Psoas muscle (tissue), 8 donors: ENCODE measurements around the gene MACO1. TPM values are rescaled to one million over a fixed set of nuclear protein-coding genes. Genes with fewer than 3 reads are reported as not detected.

Source experiments
- ATAC-seq, 4 donors: fragments of 200-7000 bp; cut with Tn5 transposase; one replicate each; pipeline ENCODE4 v1.9.1; 2020; ENCODE audit warnings: moderate library complexity in 3 of 4, mild to moderate bottlenecking in 2 of 4
- DNase-seq, 2 donors: peaks; one replicate each; pipeline ENCODE4 v3.0.0-alpha.2; 2020
- H3K27ac ChIP-seq: fragments of 200-600 bp; one replicate; pipeline ENCODE4 v1.8.0; 2022
- H3K27me3 ChIP-seq, 3 donors: fragments of 200-600 bp in 1 of 3; one replicate each; pipeline versions ENCODE4 v1.6.1 to v1.8.0; 2013 to 2022; ENCODE audit warnings: low read length in 2 of 3, mild to moderate bottlenecking in 2 of 3, moderate library complexity in 1 of 3; ENCODE audit not compliant: insufficient read depth in 3 of 3
- H3K36me3 ChIP-seq, 2 donors: fragments of 200-600 bp in 1 of 2; one replicate each; pipeline versions ENCODE4 v1.6.1 to v1.8.0; 2013 to 2022; ENCODE audit warnings: low read depth in 1 of 2, mild to moderate bottlenecking in 1 of 2, moderate library complexity in 1 of 2; ENCODE audit not compliant: insufficient read depth in 1 of 2
- H3K4me1 ChIP-seq: fragments of 200-600 bp; one replicate; pipeline ENCODE4 v1.8.0; 2022
- H3K4me3 ChIP-seq: fragments of 200-600 bp; one replicate; pipeline ENCODE4 v1.8.0; 2022; ENCODE audit warnings: mild to moderate bottlenecking
- H3K9me3 ChIP-seq: fragments of 200-600 bp; one replicate; pipeline ENCODE4 v1.8.0; 2022
- WGBS, 3 donors: extraction: QIAGEN DNeasy Blood & Tissue Kit; methylation state at CpG; one replicate each; pipeline versions ENCODE4 v1.1.6 to v1.1.7; 2013; 5-methylcytosine and 5-hydroxymethylcytosine counted together
- intact Hi-C, 2 donors: fragments of 100-400 bp; cut with DNase I; formaldehyde crosslinking; loops; one replicate each; pipeline versions ENCODE4 v1.11.0 to v1.14.2; 2022
- polyA plus RNA-seq, 3 donors: library from polyadenylated mRNA; stranded (reverse); fragments of 200-250 nt; gene quantifications; one replicate each; pipeline ENCODE4 v1.2.3, GENCODE V29; 2013
- total RNA-seq, 4 donors: library from RNA; stranded (reverse); fragmentation: NEBNext Ultra II Directional in 2 of 4; extraction: Animal tissue kit (Norgen Biotek cat#: 25700) in 2 of 4; gene quantifications; one replicate each; pipeline versions ENCODE4 v1.2.1 to v1.2.4, GENCODE V29; 2021 to 2023
- TF ChIP-seq, protein P1 (sequence below): fragments of 200-600 bp; IDR thresholded peaks from one replicate; pipeline ENCODE4 v1.8.0; 2022; ENCODE audit warnings: antibody characterized with exemption
- donor health status: healthy with polysubstance abuse.
- donor health status: DM: no; HTN: no; CAD: no; lungs with moderate emphysema.
- donor health status: Bipolar disorder and iron deficiency.
- donor health status: healthy.
- donor health status: DM: yes; HTN: yes; CAD: no.
- donor health status: DM: no; HTN: no; CAD: no.
- donor health status: DM: no; HTN: no; CAD: no.
- donor health status: DM: yes; HTN: yes; CAD: no.

Gene MACO1
- total and polyA plus RNA-seq, 7 donors = 8.8 to 49.7 (median 31.1) TPM

DNA sequence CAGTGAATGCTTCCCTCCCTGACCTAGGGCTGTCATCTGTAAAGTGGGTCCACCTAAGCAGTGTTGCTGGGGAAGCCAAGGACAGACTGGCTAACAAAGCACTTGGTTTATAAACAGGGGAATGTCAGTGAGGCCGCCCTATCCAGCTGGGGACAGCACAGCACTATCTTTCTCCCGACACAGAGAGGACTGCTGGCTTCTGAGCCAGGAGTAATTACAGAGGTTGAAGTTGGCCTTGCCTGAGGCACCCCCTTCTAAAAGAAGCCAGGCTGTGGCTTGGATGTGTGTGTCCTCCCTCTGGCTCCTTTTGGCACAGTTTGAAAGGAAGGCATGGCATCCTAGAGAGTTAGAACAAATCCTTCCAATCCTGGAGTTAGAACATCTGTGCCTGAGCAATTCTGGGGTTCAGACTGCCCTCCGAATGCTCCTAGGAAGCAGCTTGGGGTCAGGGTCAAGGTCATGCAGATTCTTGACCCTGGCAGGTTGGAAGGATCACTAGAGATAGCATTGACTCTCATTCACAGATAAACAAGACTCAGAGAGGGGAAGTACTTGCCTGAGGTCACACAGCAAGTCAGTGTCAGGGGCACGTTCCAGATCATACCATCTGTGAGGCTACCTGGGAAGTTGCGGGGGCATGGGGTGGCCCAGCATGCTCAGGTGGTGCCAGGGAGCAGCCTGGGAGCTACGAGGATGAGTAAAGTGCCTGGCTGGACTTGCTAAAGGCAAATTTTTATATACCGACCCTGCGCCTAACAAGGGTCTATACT lies 111.4 kb downstream of the MACO1 start:
- TF ChIP-seq, protein P1, sequence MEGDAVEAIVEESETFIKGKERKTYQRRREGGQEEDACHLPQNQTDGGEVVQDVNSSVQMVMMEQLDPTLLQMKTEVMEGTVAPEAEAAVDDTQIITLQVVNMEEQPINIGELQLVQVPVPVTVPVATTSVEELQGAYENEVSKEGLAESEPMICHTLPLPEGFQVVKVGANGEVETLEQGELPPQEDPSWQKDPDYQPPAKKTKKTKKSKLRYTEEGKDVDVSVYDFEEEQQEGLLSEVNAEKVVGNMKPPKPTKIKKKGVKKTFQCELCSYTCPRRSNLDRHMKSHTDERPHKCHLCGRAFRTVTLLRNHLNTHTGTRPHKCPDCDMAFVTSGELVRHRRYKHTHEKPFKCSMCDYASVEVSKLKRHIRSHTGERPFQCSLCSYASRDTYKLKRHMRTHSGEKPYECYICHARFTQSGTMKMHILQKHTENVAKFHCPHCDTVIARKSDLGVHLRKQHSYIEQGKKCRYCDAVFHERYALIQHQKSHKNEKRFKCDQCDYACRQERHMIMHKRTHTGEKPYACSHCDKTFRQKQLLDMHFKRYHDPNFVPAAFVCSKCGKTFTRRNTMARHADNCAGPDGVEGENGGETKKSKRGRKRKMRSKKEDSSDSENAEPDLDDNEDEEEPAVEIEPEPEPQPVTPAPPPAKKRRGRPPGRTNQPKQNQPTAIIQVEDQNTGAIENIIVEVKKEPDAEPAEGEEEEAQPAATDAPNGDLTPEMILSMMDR = no peak
- no peaks in the 10 kb centered on the region for H3K9me3 ChIP-seq
- no peaks in the 10 kb centered on the region for H3K27me3 ChIP-seq
- H3K4me3 ChIP-seq = no peak overlapping the region
- no peaks in the 10 kb centered on the region for H3K36me3 ChIP-seq
- peaks cover 19% of the 10 kb centered on the region for H3K4me1 ChIP-seq
- H3K27ac ChIP-seq = no peak overlapping the region
- no peak for ATAC-seq
- intact Hi-C loops = no loop called here
- 79 to 83% (median 82%) methylated on average over 8 of the region's 8 CpGs for WGBS, 3 donors
- DNase-seq = peak in 1 of 2 donors; percentile 27

GRCh38 chr1:25543005-25543424 lies 112.3 kb downstream of the MACO1 start:
- peak overlapping the region; percentile 96 for H3K27ac ChIP-seq
- no peaks in the 10 kb centered on the region for H3K27me3 ChIP-seq
- H3K4me3 ChIP-seq = peak overlapping the region; percentile 99
- H3K4me1 ChIP-seq = peaks cover 24% of the 10 kb centered on the region
- H3K9me3 ChIP-seq = no peaks in the 10 kb centered on the region
- no peaks in the 10 kb centered on the region for H3K36me3 ChIP-seq
- no peak for ATAC-seq
- DNase-seq = no peak
- WGBS, 3 donors = 23 to 27% (median 23%) methylated on average over 7 of the region's 7 CpGs
- TF ChIP-seq, protein P1 = no peak
- intact Hi-C loops = no loop called here

GRCh38 chr1:25543425-25544242 lies 112.9 kb downstream of the MACO1 start, which contains the start of gene LDLRAP1:
Gene LDLRAP1 (plus strand): TSS chr1:25543606. CDS start chr1:25543699, 93 bp downstream.
- intact Hi-C loops = no loop called here
- TF ChIP-seq, protein P1 = no peak

DNA sequence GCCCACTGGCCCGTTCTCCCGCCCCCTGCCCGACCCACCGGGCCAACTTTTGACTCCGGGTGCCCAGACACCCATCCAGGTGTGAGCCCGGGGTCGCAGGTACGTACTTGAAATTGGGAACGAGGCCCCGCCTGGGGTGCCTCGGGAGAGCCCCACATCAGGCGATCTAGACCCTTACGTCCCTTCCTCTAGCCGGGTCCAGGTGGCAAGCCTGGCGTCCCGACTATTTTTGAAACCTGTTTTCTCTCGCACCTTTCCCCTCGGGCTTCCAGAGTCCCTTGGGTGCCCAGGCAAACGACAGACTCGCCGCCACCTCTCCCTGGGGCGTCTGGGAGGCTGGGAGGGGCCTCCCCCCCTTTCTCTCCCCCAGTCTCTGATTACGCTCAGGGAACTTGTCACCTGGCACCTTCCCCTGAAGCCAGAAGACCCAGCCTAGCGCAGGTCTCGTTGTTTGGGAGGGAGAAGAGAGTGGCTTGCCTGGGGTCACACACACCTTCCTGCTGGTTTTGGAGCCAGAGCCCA lies 113.6 kb downstream of the MACO1 start:
- Histone ChIP-seq H3K36me3 (no peaks in the 10 kb centered on the region), H3K4me3 (peak overlapping the region; percentile 99), H3K27me3 (no peaks in the 10 kb centered on the region), H3K27ac (peak overlapping the region; percentile 96), H3K9me3 (no peaks in the 10 kb centered on the region), H3K4me1 (peaks cover 37% of the 10 kb centered on the region)
- TF ChIP-seq, protein P1 = no peak
- intact Hi-C loops = no loop called here
- ATAC-seq = peak in 2 of 4 donors; percentile 4 to 8
- DNase-seq = peak in 1 of 2 donors; percentile 53
- 5 to 15% (median 5%) methylated on average over 20 to 25 of the region's 25 CpGs for WGBS, 3 donors

More at GRCh38 chr1:25543425-25544242, 112.9 kb downstream of the MACO1 start, which contains the start of gene LDLRAP1:
- peak within 1 kb of the TSS; percentile 99 for H3K4me3 ChIP-seq
- no peaks in the 10 kb centered on the region for H3K27me3 ChIP-seq
- ATAC-seq (peak; percentile 94 to 96 (median 96)), DNase-seq (peak; percentile 81 to 90)
- 1% methylated on average over 45 to 98 of the region's 99 CpGs for WGBS, 3 donors
- peak within 1 kb of the TSS; percentile 96 for H3K27ac ChIP-seq
- H3K36me3 ChIP-seq = no peaks in the 10 kb centered on the region
- H3K9me3 ChIP-seq = no peaks in the 10 kb centered on the region
- peaks cover 30% of the 10 kb centered on the region for H3K4me1 ChIP-seq
